HepG2 (cell line): ENCODE measurements around the gene PSMD1. TPM values are rescaled to one million over a fixed set of nuclear protein-coding genes. Genes with fewer than 3 reads are reported as not detected.

Experiments used
- EED ChIP-seq: sonication (generic); formaldehyde crosslinking; IDR thresholded peaks from 2 replicates; pipeline ENCODE4 v1.5.0; 2020; ENCODE audit warnings: mild to moderate bottlenecking, missing genetic modification reagents
- ETV6 ChIP-seq: sonication (generic); formaldehyde crosslinking; conservative IDR thresholded peaks from 2 replicates; pipeline ENCODE4 v1.4.0; 2020; ENCODE audit warnings: missing genetic modification reagents
- FOXC1 ChIP-seq: sonication (generic); formaldehyde crosslinking; IDR thresholded peaks from 2 replicates; pipeline ENCODE4 v1.8.0; 2022; ENCODE audit warnings: mild to moderate bottlenecking, missing genetic modification reagents, borderline replicate concordance
- GPN1 ChIP-seq: sonication (generic); formaldehyde crosslinking; IDR thresholded peaks from 2 replicates; pipeline ENCODE4 v1.5.1; 2020; ENCODE audit warnings: missing genetic modification reagents, borderline replicate concordance
- HNF4A ChIP-seq: sonication (generic); formaldehyde crosslinking; IDR thresholded peaks from 2 replicates; pipeline ENCODE4 v1.4.0; 2020; ENCODE audit warnings: missing genetic modification reagents
- KLF9 ChIP-seq: IDR thresholded peaks from 2 replicates; pipeline ENCODE4 v1.6.1; 2016; ENCODE audit warnings: low read depth
- LCORL ChIP-seq, 2 experiments: fragments of 450-650 bp in 1 of 2; sonication (generic) in 1 of 2; formaldehyde crosslinking in 1 of 2; IDR thresholded peaks; 2 replicates each; pipeline versions ENCODE4 v1.5.0 to v1.6.1; 2017 to 2020; ENCODE audit warnings: antibody characterized with exemption in 1 of 2, missing genetic modification reagents in 1 of 2
- MYPOP ChIP-seq: sonication (generic); formaldehyde crosslinking; IDR thresholded peaks from 2 replicates; pipeline ENCODE4 v1.8.1; 2023; ENCODE audit warnings: mild to moderate bottlenecking, moderate library complexity, missing genetic modification reagents
- NFKBIZ ChIP-seq: IDR thresholded peaks from 2 replicates; pipeline ENCODE4 v1.6.1; 2018; ENCODE audit warnings: missing genetic modification reagents, missing compliant biosample characterization
- NR2F1 ChIP-seq, 2 experiments: fragments of 450-650 bp in 1 of 2; formaldehyde crosslinking in 1 of 2; IDR thresholded peaks; 2 replicates each; pipeline versions ENCODE4 v1.5.0 to v1.6.1; 2016 to 2020; ENCODE audit warnings: mild to moderate bottlenecking in 1 of 2, missing compliant biosample characterization in 1 of 2, missing genetic modification reagents in 1 of 2, moderate library complexity in 1 of 2
- PHF8 ChIP-seq: sonication (generic); formaldehyde crosslinking; IDR thresholded peaks from 2 replicates; pipeline ENCODE4 v1.5.0; 2020; ENCODE audit warnings: missing genetic modification reagents
- SUZ12 ChIP-seq: fragments of 150-350 bp; IDR thresholded peaks from 2 replicates; pipeline ENCODE4 v1.6.1; 2014; ENCODE audit warnings: low read depth, low read length
- TAF1 ChIP-seq: sonication (generic); formaldehyde crosslinking; IDR thresholded peaks from 2 replicates; pipeline ENCODE4 v1.4.0; 2020; ENCODE audit warnings: missing genetic modification reagents
- TEAD3 ChIP-seq: optimal IDR thresholded peaks from 2 replicates; pipeline ENCODE3; 2016; ENCODE audit warnings: borderline replicate concordance
- TRIM24 ChIP-seq: sonication (generic); formaldehyde crosslinking; IDR thresholded peaks from 2 replicates; pipeline ENCODE4 v1.8.0; 2022; ENCODE audit warnings: mild to moderate bottlenecking, missing genetic modification reagents
- ZFP41 ChIP-seq: sonication (generic); formaldehyde crosslinking; IDR thresholded peaks from 2 replicates; pipeline ENCODE4 v1.4.0; 2020; ENCODE audit warnings: mild to moderate bottlenecking, missing genetic modification reagents, borderline replicate concordance
- ZKSCAN5 ChIP-seq: sonication (generic); formaldehyde crosslinking; IDR thresholded peaks from 2 replicates; pipeline ENCODE4 v1.5.1; 2020; ENCODE audit warnings: mild to moderate bottlenecking, missing genetic modification reagents
- ZNF232 ChIP-seq: sonication (generic); formaldehyde crosslinking; IDR thresholded peaks from 2 replicates; pipeline ENCODE4 v1.4.0; 2020; ENCODE audit warnings: missing genetic modification reagents, borderline replicate concordance
- ZNF317 ChIP-seq: sonication (generic); formaldehyde crosslinking; IDR thresholded peaks from 2 replicates; pipeline ENCODE4 v1.5.0; 2020; ENCODE audit warnings: mild to moderate bottlenecking, missing genetic modification reagents
- ZNF350 ChIP-seq: sonication (generic); formaldehyde crosslinking; IDR thresholded peaks from 2 replicates; pipeline ENCODE4 v1.4.0; 2020; ENCODE audit warnings: mild to moderate bottlenecking, low read depth, missing genetic modification reagents, borderline replicate concordance
- ZNF430 ChIP-seq: sonication (generic); formaldehyde crosslinking; IDR thresholded peaks from 2 replicates; pipeline ENCODE4 v1.9.0; 2021; ENCODE audit warnings: mild to moderate bottlenecking, missing genetic modification reagents
- ZNF513 ChIP-seq: sonication (generic); formaldehyde crosslinking; conservative IDR thresholded peaks from 2 replicates; pipeline ENCODE4 v1.5.0; 2020; ENCODE audit warnings: missing genetic modification reagents
- ZNF543 ChIP-seq: sonication (generic); formaldehyde crosslinking; IDR thresholded peaks from 2 replicates; pipeline ENCODE4 v1.4.0; 2020; ENCODE audit warnings: mild to moderate bottlenecking, missing genetic modification reagents
- ZNF691 ChIP-seq: sonication (generic); formaldehyde crosslinking; IDR thresholded peaks from 2 replicates; pipeline ENCODE4 v1.4.0; 2020; ENCODE audit warnings: missing genetic modification reagents, low read depth, mild to moderate bottlenecking, borderline replicate concordance
- ZNF761 ChIP-seq: sonication (generic); formaldehyde crosslinking; conservative IDR thresholded peaks from 2 replicates; pipeline ENCODE4 v1.4.0; 2020; ENCODE audit warnings: mild to moderate bottlenecking, missing genetic modification reagents
- ZNF768 ChIP-seq: sonication (generic); formaldehyde crosslinking; IDR thresholded peaks from 2 replicates; pipeline ENCODE4 v1.4.0; 2020; ENCODE audit warnings: missing genetic modification reagents
- ZNF839 ChIP-seq: sonication (generic); formaldehyde crosslinking; IDR thresholded peaks from 2 replicates; pipeline ENCODE4 v1.4.0; 2020; ENCODE audit warnings: missing genetic modification reagents, mild to moderate bottlenecking, borderline replicate concordance
- ZNF878 ChIP-seq: sonication (generic); formaldehyde crosslinking; IDR thresholded peaks from 2 replicates; pipeline ENCODE4 v1.8.1; 2023; ENCODE audit warnings: mild to moderate bottlenecking, missing genetic modification reagents, moderate library complexity
- ZSCAN30 ChIP-seq: sonication (generic); formaldehyde crosslinking; IDR thresholded peaks from 2 replicates; pipeline ENCODE4 v1.5.0; 2020; ENCODE audit warnings: mild to moderate bottlenecking, missing genetic modification reagents
- polyA plus RNA-seq, 8 experiments: library from polyadenylated mRNA; depleted of rRNA in 3 of 8; stranded (reverse) in 7 of 8; unstranded in 1 of 8; fragments of >200 nt; fragmentation: Illumina TruSeq in 4 of 8; extraction: Trizol in 4 of 8; gene quantifications; 2 replicates each; pipeline versions ENCODE4 v1.2.1 to v1.2.3, GENCODE V29; 2011 to 2016; ENCODE audit warnings: low read depth in 4 of 8, missing spikeins in 1 of 8, mixed read lengths in 1 of 8; ENCODE audit not compliant: insufficient read depth in 1 of 8
- total RNA-seq, 5 experiments: library from RNA; depleted of rRNA; stranded (reverse); fragments of >200 nt; fragmentation: Illumina TruSeq; extraction: Trizol; gene quantifications; 2 replicates each; pipeline ENCODE4 v1.2.3, GENCODE V29; 2016; ENCODE audit warnings: low read depth in 1 of 5

PSMD1 gene
- total and polyA plus RNA-seq, 2 of the 13 experiments (the other 11 are each of a cell fraction or from before 2014, with no cell fraction given): 136 to 191 TPM

- no peak for TF ChIP-seq ZNF691
- no peak; the same call in none of the 2 replicates for TF ChIP-seq ZNF543
- TF ChIP-seq ZNF430 (CRISPR knock-in tag): no peak
- no peak; the same call in 1 of the 2 replicates for TF ChIP-seq ZNF317
- peak; percentile 80 for TF ChIP-seq FOXC1 (CRISPR knock-in tag)
- TF ChIP-seq TEAD3 (CRISPR knock-in tag): peak; percentile 74
- no peak for TF ChIP-seq ZNF878 (CRISPR knock-in tag)
- no peak for TF ChIP-seq PHF8 (CRISPR knock-in tag)
- no peak for TF ChIP-seq ZNF839 (CRISPR knock-in tag)
- no peak for TF ChIP-seq ETV6
- TF ChIP-seq ZNF761 (CRISPR knock-in tag): 0 out of 2 replicates have a peak, but pooled peaks have one; percentile 29
- TF ChIP-seq TRIM24 (CRISPR knock-in tag): no peak
- TF ChIP-seq ZNF513: no peak
- TF ChIP-seq TAF1 (CRISPR knock-in tag): no peak
- peak; percentile 65; the same call in 1 of the 2 replicates for TF ChIP-seq ZNF232 (CRISPR knock-in tag)
- TF ChIP-seq GPN1 (CRISPR knock-in tag): no peak
- TF ChIP-seq KLF9 (CRISPR knock-in tag): no peak
- TF ChIP-seq SUZ12: no peak
- TF ChIP-seq ZFP41 (CRISPR knock-in tag): peak; percentile 11; the same call in 1 of the 2 replicates
- TF ChIP-seq NR2F1 (CRISPR knock-in tag; IDR thresholded peaks at IDR 0.05): no peak; a peak in 1 of 4 replicates
- TF ChIP-seq MYPOP: no peak
- TF ChIP-seq HNF4A: peak; percentile 57; the same call in 1 of the 2 replicates
- TF ChIP-seq EED (CRISPR knock-in tag): no peak
- TF ChIP-seq ZKSCAN5: no peak
- no peak; the same call in none of the 2 replicates for TF ChIP-seq ZNF350
- no peak for TF ChIP-seq LCORL (IDR thresholded peaks at IDR 0.05)
- TF ChIP-seq LCORL (CRISPR knock-in tag; IDR thresholded peaks at IDR 0.05): peak; percentile 80
- no peak for TF ChIP-seq ZNF768
- TF ChIP-seq ZSCAN30 (CRISPR knock-in tag): no peak
- TF ChIP-seq NFKBIZ (CRISPR knock-in tag): no peak
Measured at GRCh38 chr2:231047274-231047922, 9.3 kb upstream of the PSMD1 start (continued).
